Loucy (cell line): ENCODE results near the gene FLACC1.
"Not testable (repeated sequence)": the region's sequence is repeated elsewhere in the genome, so short reads cannot be mapped to it uniquely, and the experiment has no call there.

ENCODE experiments used
- CTCF ChIP-seq: fragments of 200-600 bp; sonication (generic); conservative IDR thresholded peaks from 2 replicates; pipeline ENCODE4 v1.5.1; 2014; ENCODE audit warnings: mild to moderate bottlenecking, antibody characterized with exemption, low read length
- EZH2phosphoT487 ChIP-seq: fragments of 200-600 bp; IDR thresholded peaks from 2 replicates; pipeline ENCODE4 v1.6.1; 2018; ENCODE audit warnings: antibody characterized with exemption, mild to moderate bottlenecking, moderate library complexity, borderline replicate concordance

DNA sequence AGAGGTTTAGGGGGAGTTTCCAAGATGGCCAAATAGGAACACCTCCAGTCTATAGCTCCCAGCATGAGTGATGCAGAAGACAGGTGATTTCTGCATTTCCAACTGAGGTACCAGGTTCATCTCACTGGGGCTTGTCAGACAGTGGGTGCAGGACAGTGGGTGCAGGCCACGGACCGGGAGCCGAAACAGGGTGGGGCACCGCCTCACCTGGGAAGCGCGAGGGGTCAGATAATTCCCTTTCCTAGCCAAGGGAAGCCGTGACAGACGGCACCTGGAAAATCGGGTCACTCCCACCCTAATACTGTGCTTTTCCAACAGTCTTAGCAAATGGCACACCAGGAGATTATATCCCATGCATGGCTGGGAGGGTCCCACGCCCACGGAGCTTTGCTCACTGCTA, 57.2 kb downstream of the FLACC1 start:
- TF ChIP-seq CTCF, EZH2phosphoT487: not testable (repeated sequence)
